Retinal pigment epithelial cell (primary cell): Measurements from ENCODE around the gene LYST.

Source experiments
- DNase-seq: peaks from one replicate; pipeline ENCODE4 v3.0.0-alpha.2; 2010; ENCODE audit warnings: low read depth
- H3K4me3 ChIP-seq: 2 replicates; pipeline ENCODE4 v1.5.1; 2011; ENCODE audit warnings: mild to moderate bottlenecking, low read length, control low read depth, moderate library complexity
- TF ChIP-seq, protein P1 (sequence below): conservative IDR thresholded peaks from 2 replicates; pipeline ENCODE4 v1.5.1; 2011; ENCODE audit warnings: low read depth, low read length, control low read depth, inconsistent platforms

The LYST gene

DNA sequence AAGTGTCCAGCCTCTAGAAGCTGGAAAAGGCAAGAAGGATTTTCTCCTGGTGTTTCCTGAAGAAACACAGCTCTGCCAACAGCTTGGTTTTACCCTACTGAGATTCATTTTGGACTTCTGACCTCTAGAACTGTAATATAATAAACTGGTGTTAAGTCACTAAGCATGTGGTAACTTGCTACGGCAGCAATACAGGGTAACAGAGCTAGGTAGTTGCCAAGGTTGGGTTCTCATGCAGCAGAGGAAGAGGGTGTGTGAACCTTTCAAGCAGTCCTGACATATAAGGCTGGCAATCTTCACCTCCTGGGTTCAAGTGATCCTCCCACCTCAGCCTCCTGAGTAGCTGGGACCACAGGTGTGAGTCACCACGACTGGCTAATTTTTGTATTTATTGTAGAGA, 253.1 kb downstream of the LYST start:
- H3K4me3 ChIP-seq = no peak overlapping the region
- TF ChIP-seq, protein P1, sequence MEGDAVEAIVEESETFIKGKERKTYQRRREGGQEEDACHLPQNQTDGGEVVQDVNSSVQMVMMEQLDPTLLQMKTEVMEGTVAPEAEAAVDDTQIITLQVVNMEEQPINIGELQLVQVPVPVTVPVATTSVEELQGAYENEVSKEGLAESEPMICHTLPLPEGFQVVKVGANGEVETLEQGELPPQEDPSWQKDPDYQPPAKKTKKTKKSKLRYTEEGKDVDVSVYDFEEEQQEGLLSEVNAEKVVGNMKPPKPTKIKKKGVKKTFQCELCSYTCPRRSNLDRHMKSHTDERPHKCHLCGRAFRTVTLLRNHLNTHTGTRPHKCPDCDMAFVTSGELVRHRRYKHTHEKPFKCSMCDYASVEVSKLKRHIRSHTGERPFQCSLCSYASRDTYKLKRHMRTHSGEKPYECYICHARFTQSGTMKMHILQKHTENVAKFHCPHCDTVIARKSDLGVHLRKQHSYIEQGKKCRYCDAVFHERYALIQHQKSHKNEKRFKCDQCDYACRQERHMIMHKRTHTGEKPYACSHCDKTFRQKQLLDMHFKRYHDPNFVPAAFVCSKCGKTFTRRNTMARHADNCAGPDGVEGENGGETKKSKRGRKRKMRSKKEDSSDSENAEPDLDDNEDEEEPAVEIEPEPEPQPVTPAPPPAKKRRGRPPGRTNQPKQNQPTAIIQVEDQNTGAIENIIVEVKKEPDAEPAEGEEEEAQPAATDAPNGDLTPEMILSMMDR = no peak
- no peak for DNase-seq

DNA sequence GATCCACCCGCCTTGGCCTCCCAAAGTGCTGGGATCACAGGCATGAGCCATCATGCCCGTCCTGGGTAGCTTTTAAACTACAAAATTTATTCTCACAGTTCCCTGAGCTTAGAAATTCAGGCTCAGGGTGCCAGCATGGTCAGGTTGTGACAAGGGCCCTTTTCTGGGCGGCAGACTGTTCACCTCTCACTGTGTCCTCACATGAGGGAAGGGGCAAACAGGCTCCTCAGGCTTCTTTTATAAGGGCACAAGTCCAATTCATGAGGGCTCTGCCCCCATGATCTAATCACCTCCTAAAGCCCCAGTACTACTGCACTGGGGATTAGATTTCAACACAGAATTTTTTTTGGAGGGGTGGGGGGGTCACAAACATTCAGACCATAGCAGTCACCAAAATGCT, 253.9 kb downstream of the LYST start:
- H3K4me3 ChIP-seq = no peak overlapping the region
- DNase-seq = no peak
- TF ChIP-seq, protein P1 = no peak
